DND-41 (cell line): ENCODE results near the gene USP24.
A peak's percentile ranks its signal among the peaks of the same experiment; 100 is the strongest.

Experiments
- CTCF ChIP-seq: IDR thresholded peaks from 2 replicates; pipeline ENCODE4 v1.5.1; 2012; ENCODE audit warnings: borderline replicate concordance, low read length, moderate library complexity, mild to moderate bottlenecking; ENCODE audit not compliant: poor library complexity, severe bottlenecking; ENCODE audit errors: extremely low read depth
- EZH2 ChIP-seq: IDR thresholded peaks from 3 replicates; pipeline ENCODE4 v1.6.1; 2012; ENCODE audit warnings: borderline replicate concordance, low read depth, mild to moderate bottlenecking, moderate library complexity, low read length, inconsistent platforms; ENCODE audit not compliant: severe bottlenecking

DNA sequence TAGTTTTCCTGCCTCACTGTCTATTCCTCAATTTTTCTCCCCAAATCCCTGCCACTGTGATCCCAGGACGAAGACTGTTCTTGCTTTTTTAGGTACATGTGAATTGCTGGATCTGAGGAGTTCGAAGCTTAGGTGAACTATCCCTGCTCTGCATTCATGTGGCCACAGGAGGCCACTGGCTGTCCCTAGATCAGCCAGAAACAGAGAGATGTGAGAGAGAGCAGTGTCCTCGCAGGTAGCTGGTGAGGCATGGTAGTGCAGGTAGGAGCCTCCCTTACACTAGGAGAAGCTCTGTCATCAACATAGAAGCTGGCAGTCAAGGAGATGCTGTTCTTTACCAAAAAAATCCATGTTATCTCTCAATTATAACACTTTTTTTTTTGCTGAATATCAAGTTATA, 71.5 kb downstream of the USP24 start:
- peak; percentile 14 for TF ChIP-seq CTCF
- no peak for TF ChIP-seq EZH2
